Astrocyte (in vitro differentiated cells and primary cell): ENCODE data around the gene SHROOM1.

Experiments
- CTCF ChIP-seq: IDR thresholded peaks from 2 replicates; pipeline ENCODE4 v1.5.1; 2011; ENCODE audit warnings: low read depth, mild to moderate bottlenecking, inconsistent platforms, low read length, moderate library complexity; ENCODE audit not compliant: insufficient read depth
- EZH2 ChIP-seq: IDR thresholded peaks from 2 replicates; pipeline ENCODE4 v1.6.1; 2012; ENCODE audit warnings: mild to moderate bottlenecking, low read length, inconsistent platforms; ENCODE audit not compliant: insufficient read depth

- TF ChIP-seq CTCF (no peak), EZH2 (no peak)
Observed at GRCh38 chr5:132838516-132839282, 8.3 kb upstream of the SHROOM1 start.
